HG02870 (cell line): ENCODE data around the gene NSRP1.
A peak's percentile ranks its signal among the peaks of the same experiment; 100 is the strongest.
"Not testable (repeated sequence)": the region's sequence is repeated elsewhere in the genome, so short reads cannot be mapped to it uniquely, and the experiment has no call there.

Experiments
- ATAC-seq: cut with Tn5 transposase; IDR thresholded peaks from one replicate; pipeline ENCODE4 v1.9.1; 2021; ENCODE audit warnings: mild to moderate bottlenecking, moderate library complexity; ENCODE audit not compliant: unreplicated experiment

The NSRP1 gene

GRCh38 chr17:30116661-30117551 lies at the start of gene NSRP1:
Gene NSRP1, plus strand, starts transcription at chr17:30116816. Its CDS starts 28 bp downstream, at chr17:30116844.
- ATAC-seq = peak; percentile 76

- no peak for ATAC-seq
These were observed 48.2 kb upstream of the NSRP1 start for GRCh38 chr17:30068465-30068864.

GRCh38 chr17:30074254-30074653 lies 42.4 kb upstream of the NSRP1 start:
- ATAC-seq = no peak

- ATAC-seq = no peak
These were observed 41.9 kb upstream of the NSRP1 start for GRCh38 chr17:30074730-30075129.

GRCh38 chr17:30082773-30083172 lies 33.8 kb upstream of the NSRP1 start:
- ATAC-seq = no peak

- ATAC-seq = no peak
These were observed 31.8 kb upstream of the NSRP1 start for GRCh38 chr17:30084788-30085187.

- no peak for ATAC-seq
These were observed 29.7 kb upstream of the NSRP1 start for GRCh38 chr17:30086896-30087295.

GRCh38 chr17:30087431-30087830 lies 29.2 kb upstream of the NSRP1 start:
- not testable (repeated sequence) for ATAC-seq

GRCh38 chr17:30091121-30091670 lies 25.4 kb upstream of the NSRP1 start:
- no peak for ATAC-seq

- ATAC-seq = no peak
These were observed 24.8 kb upstream of the NSRP1 start for GRCh38 chr17:30091771-30092170.

GRCh38 chr17:30092886-30093285 lies 23.7 kb upstream of the NSRP1 start:
- no peak for ATAC-seq

- no peak for ATAC-seq
These were observed 23.0 kb upstream of the NSRP1 start for GRCh38 chr17:30093463-30094147.

- ATAC-seq = no peak
These were observed 20.9 kb upstream of the NSRP1 start for GRCh38 chr17:30095507-30096244.

GRCh38 chr17:30101686-30102390 lies 14.8 kb upstream of the NSRP1 start:
- ATAC-seq = no peak

- ATAC-seq = no peak
These were observed 12.7 kb upstream of the NSRP1 start for GRCh38 chr17:30103921-30104320.

- no peak for ATAC-seq
These were observed 11.9 kb upstream of the NSRP1 start for GRCh38 chr17:30104575-30105339.

GRCh38 chr17:30112794-30113193 lies 3.8 kb upstream of the NSRP1 start:
- no peak for ATAC-seq

GRCh38 chr17:30113213-30113612 lies 3.4 kb upstream of the NSRP1 start:
- ATAC-seq = no peak

GRCh38 chr17:30116345-30116660 lies 313 bp upstream of the NSRP1 start:
- peak; percentile 9 for ATAC-seq

GRCh38 chr17:30117675-30118081 lies 1.1 kb downstream of the NSRP1 start:
- no peak for ATAC-seq
